Skin epidermis (tissue), 12 donors: ENCODE results near the gene ZBTB32.

Experiments used
- H3K27ac ChIP-seq, 21 experiments: fragments of 200-600 bp; sonication (generic) in 11 of 21; one replicate each; pipeline ENCODE4 v1.5.0; 2020; ENCODE audit warnings: mild to moderate bottlenecking in 3 of 21, inconsistent platforms in 2 of 21, moderate library complexity in 2 of 21
- H3K4me3 ChIP-seq, 7 experiments: fragments of 200-600 bp; sonication (generic) in 2 of 7; one replicate each; pipeline ENCODE4 v1.5.0; 2020; ENCODE audit warnings: inconsistent platforms in 2 of 7, mild to moderate bottlenecking in 2 of 7, moderate library complexity in 1 of 7

The ZBTB32 gene

DNA sequence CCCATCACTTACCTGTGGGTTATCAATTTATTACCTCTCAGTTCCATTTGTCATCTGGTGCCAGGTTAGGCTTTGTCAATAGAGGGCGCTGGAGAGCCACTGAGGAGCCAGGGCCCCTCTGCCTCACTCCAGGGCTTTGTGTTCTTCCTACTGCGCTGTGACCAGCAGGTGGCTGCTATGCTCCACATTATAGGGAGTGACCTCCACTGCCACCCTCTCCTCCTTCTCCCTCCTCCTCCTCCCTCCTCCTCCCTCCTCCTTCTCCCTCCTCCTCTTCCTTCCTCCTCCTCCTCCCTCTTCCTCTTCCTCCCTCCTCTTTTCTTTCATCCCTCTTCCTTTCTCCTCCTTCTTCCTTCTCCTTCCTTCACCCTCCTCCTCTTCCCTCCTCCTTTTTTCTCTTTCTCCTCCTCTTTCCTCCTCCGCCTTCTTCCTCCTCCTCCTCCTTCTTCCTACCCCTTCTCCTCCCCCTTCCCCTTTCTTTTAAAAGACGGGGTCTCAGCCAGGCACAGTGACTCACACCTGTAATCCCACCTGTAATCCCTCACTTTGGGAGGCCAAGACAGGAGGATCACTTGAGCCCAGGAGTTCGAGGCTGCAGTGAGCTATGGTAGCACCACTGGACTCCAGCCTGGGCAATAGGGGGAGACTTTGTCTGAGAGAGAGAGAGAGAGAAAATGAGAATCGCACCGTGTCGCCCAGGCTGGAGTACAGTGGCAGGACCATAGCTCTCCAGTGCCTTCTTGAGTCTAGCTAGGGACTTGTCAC is 10.3 kb upstream of the ZBTB32 start:
- no peak overlapping the region for H3K27ac ChIP-seq
- no peak overlapping the region for H3K4me3 ChIP-seq

DNA sequence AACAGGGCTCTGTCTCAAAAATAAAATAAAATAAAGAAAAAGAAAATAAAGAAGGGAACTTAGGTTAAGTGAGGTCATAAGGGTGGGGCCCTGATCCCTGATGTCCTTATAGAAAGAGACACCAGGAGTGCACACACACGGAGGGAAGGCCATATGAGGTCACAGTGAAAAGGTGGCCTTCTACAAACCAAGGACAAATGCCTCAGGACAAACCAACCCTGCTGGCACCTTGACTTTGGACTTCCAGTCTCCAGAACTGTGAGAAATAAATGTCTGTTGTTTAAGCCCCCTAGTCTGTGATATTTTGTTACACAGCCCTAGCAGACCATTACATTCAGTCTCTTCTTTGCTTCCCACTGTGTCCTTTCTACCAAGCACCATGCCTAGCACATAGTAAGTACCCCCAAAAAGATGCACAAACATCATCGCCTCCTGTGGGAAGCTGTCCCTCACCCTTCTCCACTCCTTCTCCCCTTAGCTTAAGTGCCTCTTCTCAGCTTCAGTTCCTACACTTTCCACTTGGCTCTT is 8.4 kb upstream of the ZBTB32 start:
- Histone ChIP-seq H3K27ac (no peak overlapping the region), H3K4me3 (no peak overlapping the region)

DNA sequence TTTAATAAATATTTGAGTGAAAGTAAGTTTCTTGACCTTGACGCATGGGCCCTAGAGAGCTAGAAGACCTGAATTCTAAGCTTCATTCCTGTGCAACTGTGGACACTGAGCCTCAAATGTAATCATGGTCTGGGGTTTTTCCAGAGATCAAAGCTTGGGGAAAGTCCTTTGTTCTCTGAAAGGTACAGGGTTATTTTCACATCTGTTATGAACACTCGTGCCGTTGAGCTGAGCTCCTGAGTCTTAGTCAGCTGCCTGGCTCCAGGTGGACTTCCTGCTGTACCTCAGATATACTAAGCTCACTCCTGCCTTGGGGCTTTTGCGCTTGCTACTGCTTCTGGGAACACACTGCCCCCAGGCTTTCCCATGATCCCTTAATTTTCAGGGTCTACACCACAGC is 7.5 kb upstream of the ZBTB32 start:
- no peak overlapping the region for H3K27ac ChIP-seq
- H3K4me3 ChIP-seq = peak overlapping the region in 1 of 7 experiments; percentile 2

DNA sequence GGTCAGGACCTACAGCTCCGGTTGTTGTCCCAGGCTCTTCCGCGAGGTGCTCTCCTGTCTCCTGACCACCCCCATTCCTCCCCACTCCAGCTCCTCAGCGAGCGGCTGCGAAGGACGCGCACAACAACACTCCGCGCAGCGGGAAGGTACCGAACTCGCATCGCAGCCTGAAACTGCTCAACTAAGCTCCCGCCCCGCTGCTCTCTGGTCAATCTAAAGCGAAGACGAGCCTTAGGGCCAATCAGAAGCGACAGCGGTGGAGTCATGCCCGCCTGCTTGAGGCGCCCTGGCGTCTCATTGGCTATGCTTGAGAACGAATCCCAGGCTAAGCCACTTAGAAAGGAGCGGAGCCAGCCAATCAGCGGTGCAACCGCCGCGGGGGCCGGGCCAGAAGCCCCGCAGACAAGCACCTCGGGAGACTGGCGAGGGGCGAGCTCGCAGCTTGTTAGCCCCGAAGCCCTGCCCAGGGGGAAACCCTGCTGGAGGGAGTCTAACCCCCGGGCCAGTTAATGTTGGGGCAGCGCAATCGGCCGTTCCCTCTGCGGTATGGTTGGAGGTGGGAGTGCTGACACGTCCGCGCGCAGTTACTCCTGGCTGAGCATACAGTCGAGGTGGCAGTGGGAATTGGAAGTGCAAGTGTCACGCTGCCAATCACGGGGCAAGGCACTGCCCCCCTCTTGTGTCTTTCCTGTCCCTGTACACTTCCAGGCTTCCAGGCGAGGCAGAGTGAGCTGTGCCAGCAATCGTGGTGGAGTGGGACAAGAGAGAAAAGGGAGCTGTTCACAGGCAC is 1.9 kb upstream of the ZBTB32 start:
- H3K4me3 ChIP-seq = peak overlapping the region; percentile 38 to 61 (median 46)
- H3K27ac ChIP-seq = peak overlapping the region in 5 of 21 experiments; percentile 33 to 49 (median 46)

DNA sequence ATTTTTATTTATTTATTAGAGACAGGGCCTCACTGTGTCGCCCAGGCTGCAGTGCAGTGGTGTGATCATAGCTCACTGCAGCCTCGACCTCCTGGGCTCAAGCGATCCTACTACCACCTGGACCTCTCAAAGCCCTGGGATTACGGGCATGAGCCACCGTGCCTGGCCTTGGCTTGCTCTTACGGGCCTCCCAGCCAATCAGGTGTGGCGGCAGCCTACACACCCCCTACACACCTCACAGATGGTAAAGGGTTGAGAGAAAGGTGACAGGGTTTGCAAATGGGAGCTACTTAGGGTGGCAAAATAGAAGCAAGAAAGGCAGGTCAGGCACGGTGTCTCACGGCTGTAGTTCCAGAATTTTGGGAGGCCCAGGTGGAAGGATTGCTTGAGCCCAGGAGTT is 1.0 kb upstream of the ZBTB32 start:
- no peak overlapping the region for H3K4me3 ChIP-seq

DNA sequence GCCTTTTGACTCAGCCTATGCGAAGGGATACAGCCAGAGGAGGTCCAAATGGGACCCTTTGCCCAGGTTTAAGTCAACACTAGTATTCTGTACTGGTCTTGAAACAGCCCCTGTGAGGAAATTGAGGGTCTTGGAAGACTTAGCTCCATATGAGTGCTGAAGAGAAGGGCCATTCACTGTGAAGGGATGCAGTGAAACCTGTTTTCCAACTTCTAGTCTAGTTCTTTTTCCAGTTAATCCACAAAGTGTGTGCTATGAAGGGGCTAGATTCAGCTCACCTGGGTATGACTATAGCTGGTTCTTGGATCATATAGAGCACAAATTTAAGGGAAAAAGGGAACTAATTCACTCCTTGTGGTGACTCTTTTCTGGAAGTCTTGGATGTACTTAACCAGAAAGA is 4.0 kb downstream of the ZBTB32 start:
- H3K27ac ChIP-seq = no peak overlapping the region
- no peak overlapping the region for H3K4me3 ChIP-seq

More for the DNA sequence above, 1.0 kb upstream of the ZBTB32 start:
- H3K27ac ChIP-seq = no peak overlapping the region

DNA sequence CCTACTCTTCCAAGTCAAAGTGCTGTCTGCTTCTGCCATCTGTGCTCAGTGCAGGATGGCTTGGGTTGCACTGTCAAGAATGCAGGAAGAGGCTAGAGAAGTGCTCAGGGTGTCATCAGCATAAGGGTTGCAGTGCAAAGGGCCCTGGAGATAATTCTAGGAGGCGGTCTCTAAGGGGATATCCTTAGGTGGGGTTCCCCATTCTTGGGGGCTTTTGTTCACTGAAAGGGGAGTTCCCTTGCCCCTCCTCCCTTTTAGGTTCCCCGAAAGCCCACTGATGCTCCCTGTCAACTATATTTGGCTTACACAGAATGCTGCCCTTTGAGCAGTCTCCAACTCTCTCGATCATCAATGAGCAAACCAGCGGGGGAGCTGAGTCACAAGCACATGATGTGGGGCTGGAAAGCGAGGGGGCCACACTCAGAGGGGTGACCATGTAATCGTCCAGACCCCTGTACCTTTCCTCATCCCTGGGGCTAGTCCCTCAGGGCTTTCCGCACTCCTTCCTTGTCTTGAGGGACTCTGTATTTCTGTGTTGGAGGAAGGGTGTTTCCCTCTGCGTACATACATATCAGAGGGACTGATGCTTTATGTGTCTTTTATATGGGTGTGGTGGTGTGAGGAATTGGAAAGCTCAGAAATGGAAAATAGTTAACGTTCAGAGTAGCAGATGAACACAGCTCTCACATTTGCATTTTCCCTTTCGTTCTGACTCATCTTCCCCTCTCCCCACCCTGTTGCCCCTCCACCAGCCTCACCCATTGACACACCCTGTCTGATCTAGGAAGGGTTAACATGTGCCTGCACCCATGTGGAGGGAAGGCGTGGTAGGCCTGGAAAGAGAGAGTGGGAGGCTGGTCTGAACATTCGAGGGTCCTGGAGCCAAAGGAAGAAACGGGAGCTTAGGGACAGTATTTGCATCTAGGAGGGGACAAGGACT is 6.7 kb downstream of the ZBTB32 start:
- peak overlapping the region in 8 of 21 experiments; percentile 4 to 78 (median 52) for H3K27ac ChIP-seq
- H3K4me3 ChIP-seq = no peak overlapping the region

DNA sequence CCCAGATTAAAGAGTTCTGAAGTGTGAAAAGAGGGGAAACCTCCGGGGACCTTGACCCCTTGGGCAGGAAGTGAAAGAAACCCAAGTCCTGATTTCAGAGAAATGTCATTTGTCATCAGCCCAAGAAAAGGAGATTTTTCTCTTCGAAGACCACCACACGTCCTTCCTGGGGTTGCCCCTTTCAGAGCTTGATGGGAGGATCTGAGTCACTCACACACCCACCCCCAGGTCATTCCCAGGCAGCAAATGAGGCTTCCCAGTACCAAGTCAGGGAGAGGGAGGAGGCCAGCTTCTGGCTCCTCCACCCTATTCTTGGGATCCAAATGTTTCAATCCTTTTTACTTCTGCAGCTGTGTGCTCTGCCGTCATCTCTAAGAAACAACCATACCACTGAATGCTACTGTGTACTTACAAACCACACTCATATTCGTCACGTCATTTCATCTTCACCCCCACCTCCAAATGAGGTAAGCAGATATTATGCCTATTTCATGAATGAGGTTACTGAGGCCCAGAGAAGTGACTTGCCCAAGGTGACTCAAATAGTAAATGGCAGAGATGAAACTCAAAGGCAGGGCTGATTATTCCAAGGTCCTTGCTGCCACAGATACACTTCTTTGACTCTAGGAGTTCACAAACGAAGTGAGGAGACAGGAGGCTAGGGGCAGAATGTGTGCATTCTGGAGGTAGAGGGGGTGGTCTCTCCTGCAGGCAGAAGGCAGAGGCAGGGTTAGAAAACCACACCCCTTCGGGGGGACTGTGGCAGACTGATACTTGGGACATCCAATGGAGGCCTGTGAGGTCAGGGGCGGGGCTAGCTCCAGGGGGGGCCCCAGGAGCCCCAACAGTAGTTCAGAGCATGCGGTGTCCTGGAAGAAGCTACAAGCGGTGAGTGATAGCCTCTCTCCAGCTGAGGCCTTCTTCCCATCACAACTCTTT is 8.5 kb downstream of the ZBTB32 start:
- Histone ChIP-seq H3K27ac (peak overlapping the region in 9 of 21 experiments; percentile 6 to 79 (median 48)), H3K4me3 (no peak overlapping the region)

DNA sequence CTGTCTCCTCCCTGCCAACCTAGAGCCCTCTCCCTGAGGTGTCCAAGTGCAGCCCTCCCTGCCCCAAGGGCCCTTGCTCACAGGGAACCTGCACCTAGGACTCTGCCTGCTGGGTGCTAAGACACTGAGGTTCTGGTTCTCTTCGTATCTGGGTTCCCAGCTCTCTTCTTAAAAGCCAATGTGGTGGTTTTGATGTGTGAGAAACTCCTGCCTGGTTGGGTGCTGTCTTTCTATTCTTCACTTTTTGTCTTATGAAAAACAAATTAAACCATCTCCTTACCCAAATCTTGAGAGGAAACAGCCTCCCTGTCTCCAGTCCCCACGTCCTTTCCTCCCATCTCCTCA is 9.1 kb downstream of the ZBTB32 start:
- Histone ChIP-seq H3K4me3 (no peak overlapping the region), H3K27ac (peak overlapping the region in 8 of 21 experiments; percentile 30 to 79 (median 52))

DNA sequence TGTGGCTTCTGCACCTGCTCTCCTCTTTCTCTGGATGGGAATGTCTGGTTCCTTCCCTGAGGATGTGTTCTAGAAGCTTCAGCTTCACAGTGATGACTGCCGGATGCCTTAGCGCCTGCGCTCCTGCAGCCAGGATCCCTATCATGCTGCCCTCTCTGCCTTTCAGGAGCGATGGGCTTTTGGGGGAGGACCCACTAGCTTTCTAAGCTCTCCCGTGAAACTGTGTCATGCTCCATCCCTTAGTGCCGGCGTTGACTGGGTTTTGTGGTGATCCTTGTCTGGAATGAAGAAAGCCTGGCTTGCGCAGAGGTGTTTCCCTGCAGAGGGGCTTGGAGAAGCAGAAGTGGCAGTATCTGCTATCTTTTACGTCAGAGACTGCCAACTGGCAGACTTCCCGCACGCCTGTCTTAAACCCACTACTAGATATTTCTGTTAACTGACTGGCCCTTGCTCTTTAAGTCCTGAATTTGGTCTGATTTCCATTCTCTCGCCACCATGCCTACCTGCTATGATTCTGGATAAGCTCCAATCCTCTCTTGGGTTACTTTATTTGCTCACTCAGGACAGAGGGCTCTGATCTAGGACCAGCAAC is 9.6 kb downstream of the ZBTB32 start:
- Histone ChIP-seq H3K4me3 (no peak overlapping the region), H3K27ac (peak overlapping the region in 10 of 21 experiments; percentile 27 to 96 (median 60))

DNA sequence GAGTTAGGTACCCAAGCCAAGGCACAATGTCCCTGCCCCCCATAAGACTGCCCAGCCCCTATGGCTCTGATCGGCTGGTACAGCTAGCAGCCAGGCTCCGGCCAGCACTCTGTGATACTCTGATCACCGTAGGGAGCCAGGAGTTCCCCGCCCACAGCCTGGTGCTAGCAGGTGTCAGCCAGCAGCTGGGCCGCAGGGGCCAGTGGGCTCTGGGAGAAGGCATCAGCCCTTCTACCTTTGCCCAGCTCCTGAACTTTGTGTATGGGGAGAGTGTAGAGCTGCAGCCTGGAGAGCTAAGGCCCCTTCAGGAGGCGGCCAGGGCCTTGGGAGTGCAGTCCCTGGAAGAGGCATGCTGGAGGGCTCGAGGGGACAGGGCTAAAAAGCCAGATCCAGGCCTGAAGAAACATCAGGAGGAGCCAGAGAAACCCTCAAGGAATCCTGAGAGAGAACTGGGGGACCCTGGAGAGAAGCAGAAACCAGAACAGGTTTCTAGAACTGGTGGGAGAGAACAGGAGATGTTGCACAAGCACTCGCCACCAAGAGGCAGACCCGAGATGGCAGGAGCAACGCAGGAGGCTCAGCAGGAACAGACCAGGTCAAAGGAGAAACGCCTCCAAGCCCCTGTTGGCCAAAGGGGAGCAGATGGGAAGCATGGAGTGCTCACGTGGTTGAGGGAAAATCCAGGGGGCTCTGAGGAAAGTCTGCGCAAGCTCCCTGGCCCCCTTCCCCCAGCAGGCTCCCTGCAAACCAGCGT is 10.4 kb downstream of the ZBTB32 start:
- Histone ChIP-seq H3K27ac (peak overlapping the region in 11 of 21 experiments; percentile 11 to 96 (median 50)), H3K4me3 (no peak overlapping the region)

DNA sequence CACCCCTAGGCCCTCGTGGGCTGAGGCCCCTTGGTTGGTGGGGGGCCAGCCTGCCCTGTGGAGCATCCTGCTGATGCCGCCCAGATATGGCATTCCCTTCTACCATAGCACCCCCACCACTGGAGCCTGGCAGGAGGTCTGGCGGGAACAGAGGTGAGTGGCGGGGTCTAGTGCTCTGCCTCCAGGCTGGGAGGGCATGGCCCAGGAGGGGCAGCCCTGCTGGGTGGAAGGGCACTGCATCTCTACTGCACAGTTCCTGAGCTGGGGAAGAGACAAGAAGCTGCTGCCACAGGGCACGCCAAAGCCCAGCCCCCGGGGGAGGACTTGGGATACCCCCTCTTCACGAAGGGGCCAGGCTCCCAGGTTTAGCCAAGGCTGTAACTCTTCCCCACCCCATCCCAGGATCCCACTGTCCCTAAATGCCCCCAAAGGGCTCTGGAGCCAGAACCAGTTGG is 11.0 kb downstream of the ZBTB32 start:
- Histone ChIP-seq H3K4me3 (peak overlapping the region in 1 of 7 experiments; percentile 91), H3K27ac (peak overlapping the region in 14 of 21 experiments; percentile 11 to 97 (median 91))

DNA sequence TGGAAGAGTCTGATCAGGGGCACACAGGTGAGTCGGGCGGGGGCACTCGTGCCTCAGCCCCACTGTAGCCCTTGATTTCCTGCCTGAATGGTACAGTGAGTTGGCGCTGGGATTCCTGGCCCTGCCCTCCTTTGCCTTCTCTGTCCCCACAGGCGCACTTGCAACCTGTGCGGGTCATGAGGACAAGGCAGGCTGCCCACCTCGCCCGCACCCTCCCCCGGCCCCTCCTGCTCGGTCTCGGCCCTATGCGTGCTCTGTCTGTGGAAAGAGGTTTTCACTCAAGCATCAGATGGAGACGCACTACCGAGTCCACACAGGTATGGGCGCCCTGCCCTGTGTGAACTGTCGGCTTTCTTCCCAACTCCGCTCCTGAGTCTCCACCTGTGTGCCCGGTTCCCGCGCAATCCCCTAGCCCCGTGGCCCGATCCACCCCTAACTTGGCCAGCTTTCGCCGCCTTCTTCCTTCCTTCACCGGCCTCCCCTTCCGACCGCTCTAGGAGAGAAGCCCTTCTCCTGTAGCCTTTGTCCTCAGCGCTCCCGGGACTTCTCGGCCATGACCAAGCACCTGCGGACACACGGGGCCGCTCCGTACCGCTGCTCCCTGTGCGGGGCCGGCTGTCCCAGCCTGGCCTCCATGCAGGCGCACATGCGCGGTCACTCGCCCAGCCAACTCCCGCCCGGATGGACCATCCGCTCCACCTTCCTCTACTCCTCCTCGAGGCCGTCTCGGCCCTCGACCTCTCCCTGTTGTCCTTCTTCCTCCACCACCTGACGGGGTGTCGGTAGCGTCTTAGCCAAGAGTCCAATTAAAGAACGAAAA is 11.8 kb downstream of the ZBTB32 start:
- Histone ChIP-seq H3K27ac (peak overlapping the region; percentile 65 to 97 (median 91)), H3K4me3 (peak overlapping the region; percentile 69 to 97 (median 91))

DNA sequence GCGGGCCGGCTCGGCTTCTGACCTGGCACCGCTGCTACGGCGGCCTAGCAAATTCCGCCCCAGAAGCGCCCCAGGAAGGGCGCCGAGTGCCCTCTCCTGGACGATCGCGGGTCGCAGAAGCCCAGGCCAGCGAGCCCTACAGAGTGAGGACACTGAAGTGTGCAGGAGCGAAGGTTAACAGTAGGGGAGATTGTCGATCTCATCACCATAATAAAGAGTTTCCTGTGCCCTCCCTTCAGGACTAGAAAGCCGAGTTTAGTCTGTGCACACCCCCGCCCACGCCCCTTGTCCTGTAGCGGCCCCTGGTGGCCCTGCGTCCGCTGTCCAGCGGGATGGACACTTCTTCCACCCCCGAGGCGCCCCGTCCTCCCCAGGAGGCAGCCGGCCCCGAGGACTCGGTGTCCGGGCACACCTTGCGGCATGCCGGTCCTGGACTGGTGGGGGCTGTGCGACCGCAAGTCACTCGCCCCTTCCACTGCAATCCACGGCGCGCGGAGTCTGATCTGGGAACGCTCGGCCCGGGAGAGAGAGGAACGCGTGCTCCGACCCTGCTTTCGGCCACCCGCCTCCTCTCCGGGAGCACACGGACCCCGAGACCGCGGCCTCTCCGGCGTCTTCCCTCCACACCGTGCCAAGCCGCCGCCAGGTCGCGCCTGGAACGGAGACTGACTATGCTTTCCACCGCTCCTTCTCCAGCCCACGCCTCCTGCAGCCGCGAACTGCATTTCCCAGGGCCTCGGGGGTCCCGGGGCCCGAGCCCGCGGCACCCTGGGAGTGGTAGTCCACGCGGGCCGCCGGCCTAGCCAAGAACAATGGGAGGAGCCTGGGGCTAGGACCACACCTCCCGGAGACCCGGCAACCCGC is 12.7 kb downstream of the ZBTB32 start:
- H3K4me3 ChIP-seq = peak overlapping the region; percentile 69 to 97 (median 91)
- peak overlapping the region; percentile 65 to 97 (median 91) for H3K27ac ChIP-seq

DNA sequence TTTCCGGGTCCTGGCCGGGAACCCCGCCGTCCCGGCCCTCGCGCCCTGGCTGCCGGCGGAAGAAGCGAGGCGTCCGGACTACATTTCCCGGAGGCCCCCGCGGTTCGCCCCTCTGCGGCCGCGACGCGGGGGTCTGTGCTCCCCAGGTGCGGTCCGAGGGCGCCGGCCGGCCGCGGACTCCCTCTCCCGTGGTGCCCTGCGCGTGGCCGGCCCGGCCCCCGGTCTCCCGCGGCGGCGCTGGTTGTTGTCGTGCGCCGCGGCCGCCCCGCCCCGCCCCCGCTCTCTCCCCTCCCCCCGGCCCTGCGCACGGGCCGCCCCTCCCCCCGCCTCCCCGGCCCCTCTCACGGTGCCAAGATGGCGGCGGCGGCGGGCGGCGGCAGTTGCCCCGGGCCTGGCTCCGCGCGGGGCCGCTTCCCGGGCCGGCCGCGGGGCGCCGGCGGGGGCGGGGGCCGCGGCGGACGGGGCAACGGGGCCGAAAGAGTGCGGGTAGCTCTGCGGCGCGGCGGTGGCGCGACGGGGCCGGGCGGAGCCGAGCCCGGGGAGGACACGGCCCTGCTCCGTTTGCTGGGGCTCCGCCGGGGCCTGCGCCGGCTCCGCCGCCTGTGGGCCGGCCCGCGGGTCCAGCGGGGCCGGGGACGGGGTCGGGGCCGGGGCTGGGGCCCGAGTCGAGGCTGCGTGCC is 13.4 kb downstream of the ZBTB32 start, which contains the start of gene KMT2B:
KMT2B (plus strand) TSS at position 339 of the 680 bp plus-strand sequence; CDS start at position 355, 16 bp downstream.
- peak within 1 kb of the TSS; percentile 83 to 97 (median 93) for H3K27ac ChIP-seq
- peak within 1 kb of the TSS; percentile 71 to 97 (median 91) for H3K4me3 ChIP-seq
